ENCODE data around the gene ZDHHC7. TPM values are rescaled to one million over a fixed set of nuclear protein-coding genes. Genes with fewer than 3 reads are reported as not detected.

ZDHHC7 gene
- total and polyA plus RNA-seq, 2 experiments from 2014 or later, result 39.9 to 95.2 TPM

DNA sequence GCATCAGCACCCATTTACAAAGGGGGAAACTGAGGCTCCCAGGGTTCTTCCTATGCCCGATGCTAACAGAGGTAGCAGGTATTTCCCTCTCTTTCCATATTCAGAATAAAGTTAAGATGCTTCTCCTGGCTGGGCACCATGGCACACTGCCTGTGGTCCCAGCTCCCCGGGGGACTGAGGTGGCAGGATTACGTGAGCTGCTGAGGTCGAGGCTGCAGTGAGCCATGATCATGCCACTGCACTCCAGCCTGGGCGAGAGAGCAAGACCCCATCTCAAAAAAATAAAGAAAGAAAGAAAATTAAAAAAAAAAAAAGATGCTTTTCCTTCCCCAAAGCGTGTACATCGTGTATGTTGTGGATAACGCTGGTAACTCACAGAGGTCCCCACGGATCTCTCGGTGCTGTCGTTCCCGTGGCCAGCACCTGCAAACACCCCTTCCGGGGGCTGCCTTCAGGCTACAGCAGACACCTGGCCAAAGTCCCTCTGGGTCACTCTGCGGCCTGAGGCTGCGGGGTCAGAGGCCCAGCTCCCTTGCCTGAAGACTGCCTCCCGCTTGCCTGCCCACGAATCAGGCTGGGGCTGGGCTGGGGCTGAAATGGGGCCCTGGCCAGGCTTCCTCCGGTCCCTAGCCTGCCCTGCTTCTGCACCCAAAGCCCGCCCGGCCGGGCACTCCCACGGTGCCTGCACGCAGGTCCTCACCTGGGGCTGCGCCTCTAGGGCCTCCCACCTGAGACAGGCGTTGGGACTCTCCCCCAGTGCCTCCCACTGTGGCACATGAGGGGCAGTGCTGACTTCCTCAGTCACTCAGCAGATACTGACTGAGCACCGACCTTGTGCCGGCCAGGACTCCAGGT lies 63.1 kb downstream of the ZDHHC7 start:
- in situ Hi-C loops (cut with MboI), result no loop called here
- Histone ChIP-seq H3K79me2 (ENCODE audit: insufficient read depth) (no peaks in the 10 kb centered on the region), H3K27me3 (replicated peaks; ENCODE audit: insufficient read depth) (no peaks in the 10 kb centered on the region), H3K4me3 (no peak overlapping the region), H3K36me3 (ENCODE audit: low read depth) (no peaks in the 10 kb centered on the region), H3K4me2 (ENCODE audit: unreplicated experiment) (no peak overlapping the region), H4K20me1 (ENCODE audit: insufficient read depth) (no peaks in the 10 kb centered on the region), H3K4me1 (ENCODE audit: insufficient read depth) (no peaks in the 10 kb centered on the region), H3K27ac (no peak overlapping the region), H3F3A (ENCODE audit: insufficient read depth) (no peaks in the 10 kb centered on the region), H3K9me3 (ENCODE audit: low read depth) (no peaks in the 10 kb centered on the region), H2AFZ (no peak overlapping the region), H3K9me2 (ENCODE audit: insufficient read depth) (no peaks in the 10 kb centered on the region), H3K9ac (no peak overlapping the region)
- DNase-seq, result no peak
- TF ChIP-seq EZH2phosphoT487 (IDR thresholded peaks at IDR 0.05; ENCODE audit: insufficient read depth, low read depth), result no peak
- TF ChIP-seq EZH2 (IDR thresholded peaks at IDR 0.05; ENCODE audit: insufficient read depth, poor library complexity, severe bottlenecking), result no peak
- 90% methylated on average over 24 to 26 of the region's 27 CpGs for WGBS, 2 experiments (ENCODE audit: low coverage in 1 of 2, low lambda C conversion rate in 2 of 2, missing lambda C conversion rate in 2 of 2)

DNA sequence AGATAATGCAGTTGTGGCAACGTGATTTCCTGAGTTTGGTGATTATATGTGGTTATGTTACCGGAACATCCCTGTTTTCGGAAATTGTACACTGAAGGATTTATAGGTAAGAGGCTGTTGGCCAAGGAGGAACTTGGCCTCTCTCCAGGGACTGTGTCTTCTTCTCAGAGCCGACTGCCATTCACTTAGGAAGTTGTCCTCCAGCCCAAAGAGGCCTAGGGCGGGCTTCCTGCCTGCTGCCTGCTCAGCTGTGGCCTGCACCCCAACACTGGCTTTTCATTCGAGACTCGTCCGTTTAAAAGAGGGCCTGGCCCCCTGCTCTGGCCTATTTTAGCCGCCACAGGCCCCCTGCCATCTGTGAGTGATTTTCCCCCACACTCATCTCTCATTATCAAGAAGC lies 64.3 kb downstream of the ZDHHC7 start:
- Histone ChIP-seq H3K4me2 (ENCODE audit: unreplicated experiment) (no peak overlapping the region), H3K4me1 (ENCODE audit: insufficient read depth) (peaks cover 4% of the 10 kb centered on the region; the same call in 1 of the 2 replicates), H3K27me3 (replicated peaks; ENCODE audit: insufficient read depth) (no peaks in the 10 kb centered on the region), H4K20me1 (ENCODE audit: insufficient read depth) (no peaks in the 10 kb centered on the region), H3K4me3 (no peak overlapping the region), H3K79me2 (ENCODE audit: insufficient read depth) (no peaks in the 10 kb centered on the region), H3K9me2 (ENCODE audit: insufficient read depth) (no peaks in the 10 kb centered on the region), H3K9ac (no peak overlapping the region), H3K27ac (no peak overlapping the region), H3K9me3 (ENCODE audit: low read depth) (no peaks in the 10 kb centered on the region), H3F3A (ENCODE audit: insufficient read depth) (no peaks in the 10 kb centered on the region), H3K36me3 (ENCODE audit: low read depth) (no peaks in the 10 kb centered on the region), H2AFZ (no peak overlapping the region)
- WGBS, 2 experiments (ENCODE audit: low coverage in 1 of 2, low lambda C conversion rate in 2 of 2, missing lambda C conversion rate in 2 of 2), result 64 to 66% methylated on average over 9 of the region's 9 CpGs
- DNase-seq, result no peak
- no peak for TF ChIP-seq EZH2 (IDR thresholded peaks at IDR 0.05; ENCODE audit: insufficient read depth, poor library complexity, severe bottlenecking)
- in situ Hi-C loops (cut with MboI), result no loop called here

GRCh38 chr16:84943620-84944019 lies 67.7 kb downstream of the ZDHHC7 start:
- Histone ChIP-seq H3K79me2 (ENCODE audit: insufficient read depth) (no peaks in the 10 kb centered on the region), H2AFZ (no peak overlapping the region), H3K27ac (no peak overlapping the region), H3K9ac (no peak overlapping the region), H3K36me3 (ENCODE audit: low read depth) (no peaks in the 10 kb centered on the region), H3K4me2 (ENCODE audit: unreplicated experiment) (no peak overlapping the region), H3K4me1 (ENCODE audit: insufficient read depth) (peaks cover 17% of the 10 kb centered on the region), H3K4me3 (no peak overlapping the region), H3F3A (ENCODE audit: insufficient read depth) (no peaks in the 10 kb centered on the region), H4K20me1 (ENCODE audit: insufficient read depth) (no peaks in the 10 kb centered on the region), H3K27me3 (replicated peaks; ENCODE audit: insufficient read depth) (no peaks in the 10 kb centered on the region), H3K9me2 (ENCODE audit: insufficient read depth) (no peaks in the 10 kb centered on the region), H3K9me3 (ENCODE audit: low read depth) (no peaks in the 10 kb centered on the region)
- 90 to 96% methylated on average over 4 of the region's 4 CpGs for WGBS, 2 experiments (ENCODE audit: low coverage in 1 of 2, low lambda C conversion rate in 2 of 2, missing lambda C conversion rate in 2 of 2)
- in situ Hi-C loops (cut with MboI), result no loop called here
- TF ChIP-seq EZH2phosphoT487 (IDR thresholded peaks at IDR 0.05; ENCODE audit: insufficient read depth, low read depth) (no peak), EZH2 (IDR thresholded peaks at IDR 0.05; ENCODE audit: insufficient read depth, poor library complexity, severe bottlenecking) (no peak)
- no peak for DNase-seq

DNA sequence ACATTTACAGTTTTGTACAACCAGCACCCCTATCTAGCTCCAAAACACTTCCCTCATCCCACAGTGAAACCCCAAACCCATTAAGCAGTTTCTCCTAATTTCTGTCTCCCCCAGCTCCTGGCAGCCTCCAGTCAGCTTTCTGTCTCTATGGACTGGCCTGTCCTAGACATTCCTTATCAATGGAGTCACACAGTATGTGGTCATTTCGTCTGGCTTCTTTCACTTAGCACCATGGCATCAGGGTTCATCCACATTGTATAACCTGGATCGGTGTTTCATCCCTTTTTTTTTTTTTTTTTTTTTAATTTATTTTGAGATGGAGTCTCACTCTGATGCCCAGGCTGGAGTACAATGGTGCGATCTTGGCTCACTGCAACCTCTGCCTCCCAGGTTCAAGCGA lies 68.5 kb downstream of the ZDHHC7 start:
- DNase-seq, result peak; percentile 40
- H3K4me2 ChIP-seq (ENCODE audit: unreplicated experiment), result no peak overlapping the region
- H2AFZ ChIP-seq, result no peak overlapping the region
- H3K27me3 ChIP-seq (replicated peaks; ENCODE audit: insufficient read depth), result no peaks in the 10 kb centered on the region
- no peaks in the 10 kb centered on the region for H3F3A ChIP-seq (ENCODE audit: insufficient read depth)
- H3K9me3 ChIP-seq (ENCODE audit: low read depth), result no peaks in the 10 kb centered on the region
- H3K27ac ChIP-seq, result no peak overlapping the region
- no peak overlapping the region for H3K4me3 ChIP-seq
- no peaks in the 10 kb centered on the region for H3K79me2 ChIP-seq (ENCODE audit: insufficient read depth)
- WGBS, 2 experiments (ENCODE audit: low coverage in 1 of 2, low lambda C conversion rate in 2 of 2, missing lambda C conversion rate in 2 of 2), result 82 to 83% methylated on average over 4 of the region's 4 CpGs
- no peaks in the 10 kb centered on the region for H4K20me1 ChIP-seq (ENCODE audit: insufficient read depth)
- H3K9me2 ChIP-seq (ENCODE audit: insufficient read depth), result no peaks in the 10 kb centered on the region
- TF ChIP-seq EZH2phosphoT487 (IDR thresholded peaks at IDR 0.05; ENCODE audit: insufficient read depth, low read depth), result no peak
- no peak for TF ChIP-seq EZH2 (IDR thresholded peaks at IDR 0.05; ENCODE audit: insufficient read depth, poor library complexity, severe bottlenecking)
- in situ Hi-C loops (cut with MboI), result no loop called here
- H3K36me3 ChIP-seq (ENCODE audit: low read depth), result no peaks in the 10 kb centered on the region
- H3K4me1 ChIP-seq (ENCODE audit: insufficient read depth), result peaks cover 17% of the 10 kb centered on the region
- no peak overlapping the region for H3K9ac ChIP-seq
